Heart left ventricle (tissue), 16 donors: ENCODE results near the gene MLN. TPM values are rescaled to one million over a fixed set of nuclear protein-coding genes. Genes with fewer than 3 reads are reported as not detected.

Experiments
- ATAC-seq, 4 donors: fragments of 200-7000 bp; cut with Tn5 transposase; one replicate each; pipeline ENCODE4 v1.9.1; 2020 to 2022; ENCODE audit warnings: moderate library complexity in 4 of 4, mild to moderate bottlenecking in 3 of 4, moderate number of reproducible peaks in 1 of 4
- DNase-seq, 5 donors: peaks; one replicate each; pipeline ENCODE4 v3.0.0-alpha.2; 2020
- H3K27ac ChIP-seq, 12 donors: fragments of 200-600 bp; sonication (generic) in 4 of 12; one replicate each; pipeline versions ENCODE4 v1.5.0 to v1.8.0; 2016 to 2022; ENCODE audit warnings: mild to moderate bottlenecking in 2 of 12
- H3K27me3 ChIP-seq, 9 donors: fragments of 200-600 bp; sonication (generic) in 2 of 9; one replicate each; pipeline versions ENCODE4 v1.5.1 to v1.8.0; 2016 to 2022; ENCODE audit warnings: mild to moderate bottlenecking in 3 of 9
- H3K36me3 ChIP-seq, 9 donors: fragments of 200-600 bp; sonication (generic) in 2 of 9; one replicate each; pipeline versions ENCODE4 v1.5.0 to v1.8.0; 2018 to 2022; ENCODE audit warnings: mild to moderate bottlenecking in 2 of 9
- H3K4me1 ChIP-seq, 12 donors: fragments of 200-600 bp; sonication (generic) in 4 of 12; one replicate each; pipeline versions ENCODE4 v1.5.0 to v1.8.0; 2016 to 2022; ENCODE audit warnings: mild to moderate bottlenecking in 3 of 12
- H3K4me3 ChIP-seq, 12 donors: fragments of 200-600 bp; sonication (generic) in 4 of 12; one replicate each; pipeline versions ENCODE4 v1.5.0 to v1.8.0; 2017 to 2022; ENCODE audit warnings: mild to moderate bottlenecking in 9 of 12, moderate library complexity in 4 of 12
- H3K9me3 ChIP-seq, 12 donors: fragments of 200-600 bp; sonication (generic) in 4 of 12; one replicate each; pipeline versions ENCODE4 v1.5.0 to v1.8.0; 2016 to 2022; ENCODE audit warnings: mild to moderate bottlenecking in 1 of 12
- POLR2A ChIP-seq, 2 donors: fragments of 450-650 bp; IDR thresholded peaks; one replicate each; pipeline ENCODE4 v1.6.1; 2017; ENCODE audit warnings: antibody characterized with exemption in 2 of 2, mild to moderate bottlenecking in 2 of 2, moderate library complexity in 2 of 2
- WGBS, 4 donors: extraction: QIAGEN DNeasy Blood & Tissue Kit in 2 of 4; methylation state at CpG; one replicate each; pipeline versions ENCODE4 v1.1.5 to v1.1.7; 2013 to 2018; 5-methylcytosine and 5-hydroxymethylcytosine counted together
- intact Hi-C, 10 donors: fragments of 100-400 bp; cut with DNase I; formaldehyde crosslinking; loops; one replicate each; pipeline versions ENCODE4 v1.11.1 to v1.14.2; 2022
- polyA plus RNA-seq, 2 donors: library from polyadenylated mRNA; stranded (reverse); fragments of 200-250 nt; gene quantifications; one replicate each; pipeline ENCODE4 v1.2.3, GENCODE V29; 2013
- total RNA-seq, 9 donors: library from RNA; depleted of rRNA in 2 of 9; stranded (reverse); fragments of >200 nt in 2 of 9; fragmentation: NEBNext Ultra II Directional in 3 of 9; extraction: Animal tissue kit (Norgen Biotek cat#: 25700) in 3 of 9; gene quantifications; one replicate each; pipeline versions ENCODE4 v1.1.0 to v1.2.4, GENCODE V29; 2016 to 2023
- TF ChIP-seq, protein P1 (sequence below), 12 donors: fragments of 200-600 bp; sonication (generic) in 4 of 12; IDR thresholded peaks; one replicate each; pipeline versions ENCODE4 v1.5.0 to v1.8.0; 2018 to 2022; ENCODE audit warnings: antibody characterized with exemption in 12 of 12, mild to moderate bottlenecking in 5 of 12
- donor health status: ischemic (EF 13 %, LVEDD 7.1; RV severe dilation, severe dysfunction).
- donor health status: healthy with polysubstance abuse.
- donor health status: DM: no; HTN: yes; CAD: no.
- donor health status: DM: no; HTN: no; CAD: no.
- donor health status: ischemic (EF 25% LVEDD 6.9; RV normal size, moderate dysfunction).
- donor health status: ischemic (EF 25% LVEDD 5.7; RV mildly dilated, moderate dysfunction).
- donor health status: healthy.
- donor health status: DM: yes; HTN: yes; CAD: no.
- donor health status: ischemic (EF 35%, LVEDD 5.7; RV mildly dilated, moderate dysfunction).
- donor health status: nonischemic (EF 11% LVEDD 7.7; RV severe dilation, severe dysfunction).
- donor health status: DM: yes; HTN: yes; CAD: no.
- donor health status: PGD.
- donor health status: ischemic (EF 29% LVEDD 5.4; RV normal size, mild dysfunction).
- donor health status: nonischemic (EF 23%, LVEDD 6.1; RV moderate dilation, normal function).

Gene MLN
- total and polyA plus RNA-seq, 11 donors, result not detected

DNA sequence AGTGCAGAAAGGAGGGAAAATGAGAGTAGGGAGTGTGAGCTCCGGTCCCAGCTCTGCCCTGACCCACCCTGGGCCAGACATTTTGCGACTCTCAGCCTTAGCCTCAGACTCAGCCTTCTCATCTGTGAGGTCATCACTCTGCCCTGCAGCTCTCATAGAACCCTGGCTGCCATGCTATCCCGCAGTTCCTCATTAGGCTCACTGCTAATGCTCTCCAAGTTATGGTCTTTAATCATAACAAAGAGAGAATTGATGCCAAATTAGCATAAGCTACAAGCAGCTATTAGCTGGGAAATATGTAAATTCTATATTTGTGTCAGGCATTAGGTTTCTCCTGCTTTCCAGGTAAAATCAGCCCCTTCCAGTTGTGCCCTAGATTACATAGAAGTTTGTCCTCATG, 46.5 kb upstream of the MLN start:
- DNase-seq (peak in 1 of 5 donors; percentile 5), ATAC-seq (no peak)
- H3K36me3 ChIP-seq, result no peaks in the 10 kb centered on the region
- H3K4me3 ChIP-seq, result no peak overlapping the region
- no peaks in the 10 kb centered on the region for H3K9me3 ChIP-seq
- H3K27ac ChIP-seq, result no peak overlapping the region
- 67 to 81% (median 72%) methylated on average over 3 of the region's 3 CpGs for WGBS, 4 donors
- intact Hi-C loops, result loop anchor here in 3 of 10 donors (2.0 to 5.0 kb wide), 2 partner anchors 177 to 179 kb away; no protein-coding TSS in a partner anchor
- H3K4me1 ChIP-seq, result no peaks in the 10 kb centered on the region
- H3K27me3 ChIP-seq, result peaks cover 0 to 47% (median 13%) of the 10 kb centered on the region in 9 donors
- TF ChIP-seq, protein P1, sequence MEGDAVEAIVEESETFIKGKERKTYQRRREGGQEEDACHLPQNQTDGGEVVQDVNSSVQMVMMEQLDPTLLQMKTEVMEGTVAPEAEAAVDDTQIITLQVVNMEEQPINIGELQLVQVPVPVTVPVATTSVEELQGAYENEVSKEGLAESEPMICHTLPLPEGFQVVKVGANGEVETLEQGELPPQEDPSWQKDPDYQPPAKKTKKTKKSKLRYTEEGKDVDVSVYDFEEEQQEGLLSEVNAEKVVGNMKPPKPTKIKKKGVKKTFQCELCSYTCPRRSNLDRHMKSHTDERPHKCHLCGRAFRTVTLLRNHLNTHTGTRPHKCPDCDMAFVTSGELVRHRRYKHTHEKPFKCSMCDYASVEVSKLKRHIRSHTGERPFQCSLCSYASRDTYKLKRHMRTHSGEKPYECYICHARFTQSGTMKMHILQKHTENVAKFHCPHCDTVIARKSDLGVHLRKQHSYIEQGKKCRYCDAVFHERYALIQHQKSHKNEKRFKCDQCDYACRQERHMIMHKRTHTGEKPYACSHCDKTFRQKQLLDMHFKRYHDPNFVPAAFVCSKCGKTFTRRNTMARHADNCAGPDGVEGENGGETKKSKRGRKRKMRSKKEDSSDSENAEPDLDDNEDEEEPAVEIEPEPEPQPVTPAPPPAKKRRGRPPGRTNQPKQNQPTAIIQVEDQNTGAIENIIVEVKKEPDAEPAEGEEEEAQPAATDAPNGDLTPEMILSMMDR (IDR thresholded peaks at IDR 0.05), result no peak
- no peak for TF ChIP-seq POLR2A (IDR thresholded peaks at IDR 0.05)

DNA sequence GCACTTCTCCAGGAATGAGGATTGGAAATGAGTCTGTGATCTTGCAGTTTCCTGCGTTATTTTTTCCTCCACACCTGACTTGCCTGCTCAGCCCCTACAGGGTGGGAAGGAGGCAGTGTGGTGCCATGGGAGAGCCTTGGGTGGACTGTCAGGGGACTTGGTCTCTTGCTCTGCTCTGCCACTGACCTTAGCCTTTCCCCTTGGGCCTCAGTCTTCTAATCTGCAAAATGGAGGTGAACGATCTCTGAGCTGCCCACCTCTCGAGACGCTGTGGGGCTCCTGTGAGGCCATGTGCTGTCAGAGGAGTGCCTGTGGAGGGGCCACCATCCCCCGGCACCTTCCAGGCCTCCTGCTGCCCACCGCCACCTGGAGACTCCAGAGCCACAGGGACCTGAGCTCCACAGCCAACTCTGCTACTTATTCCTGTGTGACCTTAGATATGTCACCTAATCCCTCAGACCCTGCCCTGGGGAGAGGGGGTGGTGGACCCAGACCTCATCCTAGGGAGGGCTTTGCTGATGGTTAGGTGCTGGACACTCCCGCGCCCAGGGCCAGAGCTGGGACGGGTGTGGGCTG, 45.8 kb upstream of the MLN start:
- intact Hi-C loops, result loop anchor here in 4 of 10 donors (2.0 to 10.0 kb wide), 3 partner anchors 178 to 185 kb away; no protein-coding TSS in a partner anchor
- no peak for ATAC-seq
- DNase-seq, result peak in 1 of 5 donors; percentile 2
- WGBS, 4 donors, result 85 to 88% (median 87%) methylated on average over 9 of the region's 9 CpGs
- H3K4me1 ChIP-seq, result no peaks in the 10 kb centered on the region
- H3K9me3 ChIP-seq, result no peaks in the 10 kb centered on the region
- no peak for TF ChIP-seq POLR2A (IDR thresholded peaks at IDR 0.05)
- TF ChIP-seq, protein P1 (IDR thresholded peaks at IDR 0.05), result no peak
- H3K36me3 ChIP-seq, result no peaks in the 10 kb centered on the region
- no peak overlapping the region for H3K27ac ChIP-seq
- H3K4me3 ChIP-seq, result no peak overlapping the region
- H3K27me3 ChIP-seq, result peaks cover 0 to 40% (median 13%) of the 10 kb centered on the region in 9 donors

DNA sequence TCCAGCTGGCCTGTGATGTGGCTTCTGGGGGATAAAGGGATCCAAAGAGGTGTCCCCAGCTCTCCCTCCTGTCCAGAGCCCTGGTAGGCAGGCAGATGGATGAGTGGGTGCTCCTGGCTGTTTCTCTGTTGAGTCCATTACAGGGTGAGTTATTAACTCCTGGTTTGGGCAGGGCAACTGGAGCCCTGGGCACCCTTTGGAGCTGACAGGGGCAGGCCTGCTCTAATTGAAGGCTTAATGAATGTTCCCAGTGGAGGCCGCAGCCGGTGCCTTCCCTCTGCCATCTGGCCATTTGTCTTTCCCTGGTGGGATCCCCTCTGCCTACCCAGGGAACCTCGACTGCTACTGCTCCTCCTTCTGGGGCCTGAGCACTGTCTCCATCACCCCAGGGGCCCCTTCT, 44.7 kb upstream of the MLN start:
- Histone ChIP-seq H3K4me3 (no peak overlapping the region), H3K27me3 (peaks cover 0 to 37% (median 11%) of the 10 kb centered on the region in 9 donors), H3K27ac (no peak overlapping the region), H3K9me3 (no peaks in the 10 kb centered on the region), H3K4me1 (no peaks in the 10 kb centered on the region), H3K36me3 (no peaks in the 10 kb centered on the region)
- 74 to 88% (median 78%) methylated on average over 3 of the region's 3 CpGs for WGBS, 4 donors
- DNase-seq, result no peak
- intact Hi-C loops, result loop anchor here in 1 of 10 donors (10.0 kb wide), 1 partner anchor 186 kb away; no protein-coding TSS in a partner anchor
- TF ChIP-seq, protein P1 (IDR thresholded peaks at IDR 0.05), result no peak
- TF ChIP-seq POLR2A (IDR thresholded peaks at IDR 0.05), result no peak
- no peak for ATAC-seq

DNA sequence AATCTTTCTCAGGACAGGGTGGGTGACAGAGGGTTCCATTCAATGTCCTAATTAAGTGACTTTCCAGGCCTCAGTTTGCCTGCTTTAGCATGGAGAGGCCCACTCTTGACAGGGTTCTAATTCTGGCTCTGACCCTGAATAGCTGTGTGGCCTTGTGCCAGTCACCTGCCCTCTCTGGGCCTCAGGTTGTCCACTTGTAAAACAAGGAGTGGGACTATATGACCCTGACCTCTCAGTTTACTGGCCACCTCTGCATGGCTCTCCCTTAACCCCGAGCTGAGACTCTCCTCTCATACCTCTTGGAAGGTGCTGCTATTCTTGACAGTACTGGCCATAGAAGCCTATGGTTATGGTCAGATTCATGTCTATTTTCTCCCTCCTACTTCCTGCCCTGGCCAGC, 44.1 kb upstream of the MLN start:
- no peaks in the 10 kb centered on the region for H3K36me3 ChIP-seq
- intact Hi-C loops, result loop anchor here in 1 of 10 donors (10.0 kb wide), 1 partner anchor 187 kb away; no protein-coding TSS in a partner anchor
- no peak overlapping the region for H3K27ac ChIP-seq
- 83 to 100% (median 93%) methylated on average over 1 of the region's 1 CpG for WGBS, 4 donors
- no peak overlapping the region for H3K4me3 ChIP-seq
- H3K4me1 ChIP-seq, result no peaks in the 10 kb centered on the region
- DNase-seq (no peak), ATAC-seq (no peak)
- peaks cover 0 to 37% (median 10%) of the 10 kb centered on the region in 9 donors for H3K27me3 ChIP-seq
- no peaks in the 10 kb centered on the region for H3K9me3 ChIP-seq
- TF ChIP-seq POLR2A (IDR thresholded peaks at IDR 0.05), result no peak
- TF ChIP-seq, protein P1 (IDR thresholded peaks at IDR 0.05), result no peak
